Fibroblast of lung (primary cell): ENCODE results near the gene SPON2.

Source experiments
- CTCF ChIP-seq, 2 donors: IDR thresholded peaks in 1 of 2; conservative IDR thresholded peaks in 1 of 2; 1 replicate in 1 of 2; 2 replicates in 1 of 2; pipeline ENCODE4 v1.5.1; 2011 to 2012; ENCODE audit warnings: low read length in 2 of 2, control low read depth in 1 of 2, inconsistent platforms in 1 of 2, low read depth in 1 of 2, mild to moderate bottlenecking in 1 of 2
- EZH2 ChIP-seq: IDR thresholded peaks from 2 replicates; pipeline ENCODE4 v1.5.1; 2012; ENCODE audit warnings: low read length, control low read depth, mild to moderate bottlenecking; ENCODE audit errors: missing control alignments

DNA sequence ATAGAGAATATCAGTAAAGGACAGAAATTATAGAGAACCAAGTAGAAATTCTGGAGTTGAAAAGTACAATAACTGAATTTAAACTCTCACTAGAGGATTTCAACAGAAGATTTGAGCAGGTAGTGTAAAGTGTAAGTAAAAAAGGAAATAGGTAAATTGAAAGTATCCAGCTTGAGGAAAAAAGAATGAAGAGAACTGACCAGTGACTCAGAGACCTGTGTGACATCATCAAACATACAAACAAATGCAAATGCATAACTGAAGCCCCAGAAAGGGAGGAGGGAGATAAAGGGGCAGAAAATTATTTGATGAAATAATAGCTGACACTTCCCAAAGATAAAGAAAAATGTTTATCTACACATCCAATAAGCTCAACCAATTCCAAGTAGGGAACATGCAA lies 8.3 kb upstream of the SPON2 start:
- no peak for TF ChIP-seq CTCF (conservative IDR thresholded peaks at IDR 0.05 in 1 of 2, IDR thresholded peaks at IDR 0.05 in 1 of 2; ENCODE audit: low read depth in 1 of 2, low read length in 2 of 2)
- no peak for TF ChIP-seq EZH2
